Muscle of leg (tissue), 11 donors: Measurements from ENCODE around the gene ZFP1. TPM values are rescaled to one million over a fixed set of nuclear protein-coding genes. Genes with fewer than 3 reads are reported as not detected.

Experiments
- DNase-seq: peaks from one replicate; pipeline ENCODE4 v3.0.0; 2013
- H3K27ac ChIP-seq: one replicate; pipeline ENCODE4 v1.5.1; 2013; ENCODE audit warnings: mild to moderate bottlenecking, low read length, control low read depth
- H3K27me3 ChIP-seq: one replicate; pipeline ENCODE4 v1.6.1; 2013; ENCODE audit warnings: low read length; ENCODE audit not compliant: control insufficient read depth, insufficient read depth
- H3K36me3 ChIP-seq: one replicate; pipeline ENCODE4 v1.6.1; 2013; ENCODE audit warnings: low read length; ENCODE audit not compliant: control insufficient read depth, insufficient read depth
- H3K4me1 ChIP-seq: one replicate; pipeline ENCODE4 v1.6.1; 2013; ENCODE audit warnings: low read length; ENCODE audit not compliant: control insufficient read depth, insufficient read depth
- H3K4me3 ChIP-seq: one replicate; pipeline ENCODE4 v1.5.1; 2013; ENCODE audit warnings: low read length, control low read depth
- H3K9me3 ChIP-seq: replicated peaks from 2 replicates; pipeline ENCODE4 v1.6.1; 2013; ENCODE audit warnings: low read depth, low read length; ENCODE audit not compliant: control insufficient read depth
- WGBS: methylation state at CpG from one replicate; pipeline ENCODE4 v1.1.5; 2013; ENCODE audit warnings: missing lambda C conversion rate; ENCODE audit not compliant: insufficient coverage; 5-methylcytosine and 5-hydroxymethylcytosine counted together
- polyA plus RNA-seq, 8 donors: library from polyadenylated mRNA; unstranded; fragments of 120-200 nt; gene quantifications; one replicate each; pipeline versions ENCODE4 v1.2.1 to v1.2.3, GENCODE V29; 2013; ENCODE audit warnings: inconsistent platforms in 1 of 8, low replicate concordance in 1 of 8; ENCODE audit not compliant: insufficient read length in 8 of 8, insufficient read depth in 1 of 8
- total RNA-seq: library from RNA; stranded (reverse); fragments of 120-200 nt; gene quantifications from one replicate; pipeline ENCODE4 v1.2.4, GENCODE V29; 2013

ZFP1 gene
- total and polyA plus RNA-seq, 9 donors, result 10.4 to 17.2 (median 14.2) TPM

DNA sequence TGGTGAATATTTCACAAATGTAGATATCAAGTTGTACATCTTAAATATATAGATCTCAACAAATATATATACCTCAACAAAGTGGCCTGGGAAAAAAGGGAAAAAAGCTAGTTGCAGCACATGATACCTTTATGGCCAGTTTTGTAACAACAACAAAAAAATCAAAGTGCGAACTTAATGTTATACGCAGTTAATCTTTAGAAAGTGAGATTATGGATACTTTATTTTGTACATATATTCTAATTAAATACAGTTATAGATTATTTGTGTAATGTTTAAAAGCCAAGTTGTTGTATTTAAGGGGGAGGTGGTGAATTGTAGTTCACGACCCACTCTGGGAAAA lies 385 bp upstream of the ZFP1 start:
- Histone ChIP-seq H3K36me3 (peaks cover 6% of the 10 kb centered on the region), H3K27ac (no peak overlapping the region), H3K27me3 (no peaks in the 10 kb centered on the region), H3K4me1 (no peaks in the 10 kb centered on the region), H3K9me3 (peaks cover 17% of the 10 kb centered on the region), H3K4me3 (no peak overlapping the region)
- WGBS, result 0% methylated on average over 1 of the region's 3 CpGs
- no peak for DNase-seq

- Histone ChIP-seq H3K27ac (no peak overlapping the region), H3K9me3 (peaks cover 19% of the 10 kb centered on the region), H3K27me3 (no peaks in the 10 kb centered on the region), H3K4me3 (no peak overlapping the region), H3K4me1 (no peaks in the 10 kb centered on the region), H3K36me3 (peaks cover 16% of the 10 kb centered on the region)
- no CpG with 5 or more reads among the region's 2 CpGs for WGBS
- no peak for DNase-seq
Observed at GRCh38 chr16:75151798-75152197, 3.5 kb downstream of the ZFP1 start.

GRCh38 chr16:75152635-75153034 lies 4.3 kb downstream of the ZFP1 start:
- H3K4me1 ChIP-seq, result no peaks in the 10 kb centered on the region

DNA sequence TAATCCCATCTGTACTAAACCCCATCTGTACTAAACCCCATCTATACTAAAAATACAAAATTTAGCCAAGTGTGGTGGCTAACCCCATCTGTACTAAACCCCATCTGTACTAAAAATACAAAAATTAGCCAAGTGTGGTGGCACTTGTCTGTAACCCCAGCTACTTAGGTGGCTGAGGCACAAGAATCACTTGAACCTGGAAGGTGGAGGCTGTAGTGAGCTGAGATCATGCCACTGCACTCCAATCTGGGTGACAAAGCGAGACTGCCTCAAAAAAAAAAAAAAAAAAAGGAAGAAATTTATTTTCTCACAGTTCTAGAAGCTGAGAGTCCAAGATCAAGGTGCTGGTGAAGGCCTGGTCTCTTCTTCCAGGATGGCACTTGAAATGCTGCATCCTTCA lies 12.1 kb downstream of the ZFP1 start:
- Histone ChIP-seq H3K36me3 (peaks cover 27% of the 10 kb centered on the region), H3K4me3 (no peak overlapping the region), H3K27ac (no peak overlapping the region), H3K27me3 (no peaks in the 10 kb centered on the region), H3K9me3 (peaks cover 2% of the 10 kb centered on the region), H3K4me1 (no peaks in the 10 kb centered on the region)
- WGBS, result no CpG with 5 or more reads among the region's 1 CpG
- no peak for DNase-seq

More at GRCh38 chr16:75152635-75153034, 4.3 kb downstream of the ZFP1 start:
- Histone ChIP-seq H3K27me3 (no peaks in the 10 kb centered on the region), H3K27ac (no peak overlapping the region), H3K36me3 (peaks cover 19% of the 10 kb centered on the region), H3K4me3 (no peak overlapping the region), H3K9me3 (peaks cover 19% of the 10 kb centered on the region)
- DNase-seq, result no peak

- H3K36me3 ChIP-seq, result peaks cover 37% of the 10 kb centered on the region
- H3K9me3 ChIP-seq, result peaks cover 66% of the 10 kb centered on the region
- no peaks in the 10 kb centered on the region for H3K4me1 ChIP-seq
- WGBS, result 95% methylated on average over 6 of the region's 10 CpGs
- no peak overlapping the region for H3K4me3 ChIP-seq
- no peaks in the 10 kb centered on the region for H3K27me3 ChIP-seq
- no peak for DNase-seq
- H3K27ac ChIP-seq, result no peak overlapping the region
Observed at GRCh38 chr16:75169899-75170405, 21.6 kb downstream of the ZFP1 start.

DNA sequence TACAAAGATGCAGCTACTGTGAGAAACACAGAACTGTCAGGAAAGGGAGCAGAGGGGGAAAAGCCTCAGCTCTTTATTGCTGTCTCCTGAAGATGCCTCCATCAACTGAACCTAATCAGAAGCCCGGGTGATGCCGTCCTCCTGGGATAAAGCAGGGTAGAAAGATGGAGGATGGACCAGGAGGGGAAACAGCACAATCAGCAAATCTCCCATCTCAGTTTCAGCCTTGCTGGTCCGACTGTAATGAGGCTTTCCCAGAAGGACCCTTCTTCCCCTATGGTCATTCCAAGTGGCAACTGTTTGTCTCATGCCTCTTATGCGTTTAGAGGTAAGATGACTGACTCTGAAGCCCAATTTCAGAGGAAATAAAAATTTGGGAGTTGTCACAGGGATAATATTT lies 24.3 kb downstream of the ZFP1 start:
- H3K4me3 ChIP-seq, result no peak overlapping the region
- no peak for DNase-seq
- H3K36me3 ChIP-seq, result peaks cover 27% of the 10 kb centered on the region
- no peak overlapping the region for H3K27ac ChIP-seq
- WGBS, result no CpG with 5 or more reads among the region's 4 CpGs
- no peaks in the 10 kb centered on the region for H3K4me1 ChIP-seq
- H3K9me3 ChIP-seq, result peaks cover 69% of the 10 kb centered on the region
- no peaks in the 10 kb centered on the region for H3K27me3 ChIP-seq

DNA sequence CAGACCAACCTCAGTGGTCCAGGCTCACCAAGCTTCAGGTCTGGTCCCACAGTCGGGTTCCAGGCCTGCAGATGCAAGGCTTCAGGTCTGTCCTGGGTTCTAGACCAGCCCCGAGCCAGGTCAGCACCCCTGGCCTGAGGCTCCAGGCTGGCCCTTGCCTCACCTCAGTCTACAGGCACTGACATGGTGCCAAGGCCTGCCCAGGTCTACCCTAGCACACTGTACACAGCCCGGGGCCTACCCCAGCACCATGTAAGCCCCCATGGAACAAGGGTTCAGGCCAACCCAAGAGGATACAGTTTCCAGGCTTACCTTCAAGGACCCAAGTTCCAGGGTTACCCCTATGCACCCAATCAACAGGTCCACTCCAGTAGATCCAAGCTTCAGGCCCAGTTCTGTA lies 26.8 kb downstream of the ZFP1 start:
- no peaks in the 10 kb centered on the region for H3K4me1 ChIP-seq
- no peaks in the 10 kb centered on the region for H3K27me3 ChIP-seq
- DNase-seq, result no peak
- no peak overlapping the region for H3K27ac ChIP-seq
- WGBS, result 95% methylated on average over 3 of the region's 3 CpGs
- peaks cover 47% of the 10 kb centered on the region for H3K9me3 ChIP-seq
- H3K36me3 ChIP-seq, result peaks cover 6% of the 10 kb centered on the region
- no peak overlapping the region for H3K4me3 ChIP-seq

GRCh38 chr16:75176926-75177325 lies 28.6 kb downstream of the ZFP1 start:
- Histone ChIP-seq H3K4me3 (no peak overlapping the region), H3K27me3 (no peaks in the 10 kb centered on the region), H3K36me3 (peaks cover 2% of the 10 kb centered on the region), H3K4me1 (no peaks in the 10 kb centered on the region), H3K27ac (no peak overlapping the region), H3K9me3 (peaks cover 38% of the 10 kb centered on the region)
- DNase-seq, result no peak
- no CpG with 5 or more reads among the region's 2 CpGs for WGBS

- H3K4me1 ChIP-seq, result no peaks in the 10 kb centered on the region
- H3K9me3 ChIP-seq, result peaks cover 22% of the 10 kb centered on the region
- H3K27me3 ChIP-seq, result no peaks in the 10 kb centered on the region
- H3K36me3 ChIP-seq, result no peaks in the 10 kb centered on the region
- WGBS, result no CpG with 5 or more reads among the region's 6 CpGs
- DNase-seq, result no peak
- H3K4me3 ChIP-seq, result no peak overlapping the region
- H3K27ac ChIP-seq, result no peak overlapping the region
Observed at GRCh38 chr16:75179208-75179607, 30.9 kb downstream of the ZFP1 start.

GRCh38 chr16:75181630-75182029 lies 33.3 kb downstream of the ZFP1 start:
- Histone ChIP-seq H3K27me3 (no peaks in the 10 kb centered on the region), H3K4me1 (no peaks in the 10 kb centered on the region), H3K36me3 (no peaks in the 10 kb centered on the region), H3K4me3 (no peak overlapping the region), H3K9me3 (peaks cover 5% of the 10 kb centered on the region), H3K27ac (no peak overlapping the region)
- 60% methylated on average over 1 of the region's 3 CpGs for WGBS
- no peak for DNase-seq

DNA sequence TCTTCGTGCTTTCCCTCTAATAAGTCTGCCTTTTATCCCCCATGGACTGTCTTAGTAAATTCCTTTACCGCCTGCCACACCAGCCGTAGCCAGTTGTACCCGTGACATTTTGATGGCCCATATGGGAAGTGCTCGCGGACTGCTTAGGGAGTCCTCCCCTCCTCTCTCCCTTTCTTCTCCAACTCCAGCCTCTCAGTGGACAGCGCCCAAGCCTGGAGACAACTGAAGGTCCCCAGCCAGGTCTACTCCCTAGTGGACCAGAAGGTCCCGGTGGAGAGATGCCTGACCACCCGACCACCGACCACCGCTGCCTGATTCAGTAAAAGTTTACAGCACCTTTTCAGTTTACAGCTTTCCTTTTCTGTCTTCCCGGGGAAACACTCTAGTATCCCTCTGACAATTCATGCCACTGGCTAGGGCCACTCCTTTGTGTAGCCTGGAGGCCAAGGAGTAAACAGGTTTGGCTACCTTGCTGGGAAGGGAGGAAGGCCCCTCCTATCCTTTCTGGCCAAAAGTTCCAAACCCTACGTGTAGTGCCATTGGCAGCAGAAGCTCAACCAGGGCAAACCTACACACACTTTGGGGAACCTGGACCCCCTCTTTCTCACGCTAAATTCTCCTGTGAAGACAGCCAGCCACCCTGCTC lies 40.6 kb downstream of the ZFP1 start:
- no peak for DNase-seq
- no peaks in the 10 kb centered on the region for H3K9me3 ChIP-seq
- no peaks in the 10 kb centered on the region for H3K4me1 ChIP-seq
- no peaks in the 10 kb centered on the region for H3K36me3 ChIP-seq
- H3K27ac ChIP-seq, result no peak overlapping the region
- H3K27me3 ChIP-seq, result peaks cover 3% of the 10 kb centered on the region
- H3K4me3 ChIP-seq, result no peak overlapping the region
- 83% methylated on average over 10 of the region's 14 CpGs for WGBS
